Mucosa of descending colon (tissue), 3 donors: Measurements from ENCODE around the gene ANKS6. TPM values are rescaled to one million over a fixed set of nuclear protein-coding genes. Genes with fewer than 3 reads are reported as not detected.

ENCODE experiments used
- ATAC-seq: fragments of 200-7000 bp; cut with Tn5 transposase; one replicate; pipeline ENCODE4 v1.9.1; 2020; ENCODE audit warnings: mild to moderate bottlenecking, moderate library complexity
- DNase-seq, 3 donors: peaks; one replicate each; pipeline ENCODE4 v3.0.0-alpha.2; 2020
- H3K36me3 ChIP-seq: fragments of 200-600 bp; one replicate; pipeline ENCODE4 v1.8.0; 2021; ENCODE audit warnings: low read depth, mild to moderate bottlenecking
- H3K4me1 ChIP-seq: fragments of 200-600 bp; one replicate; pipeline ENCODE4 v1.8.0; 2021; ENCODE audit warnings: low read depth, mild to moderate bottlenecking
- H3K4me3 ChIP-seq: fragments of 200-600 bp; one replicate; pipeline ENCODE4 v1.8.0; 2021; ENCODE audit warnings: mild to moderate bottlenecking
- H3K9me3 ChIP-seq: fragments of 200-600 bp; one replicate; pipeline ENCODE4 v1.8.0; 2021; ENCODE audit warnings: mild to moderate bottlenecking
- CTCF ChIP-seq: fragments of 200-600 bp; IDR thresholded peaks from one replicate; pipeline ENCODE4 v1.8.0; 2022; ENCODE audit warnings: antibody characterized with exemption, mild to moderate bottlenecking
- intact Hi-C, 2 donors: fragments of 100-400 bp; cut with DNase I in 1 of 2; cut with micrococcal nuclease in 1 of 2; formaldehyde crosslinking; loops; one replicate each; pipeline versions ENCODE4 v1.11.0 to v1.11.1; 2022; cut with DNase I, micrococcal nuclease
- total RNA-seq, 3 donors: library from RNA; stranded (reverse); fragmentation: NEBNext Ultra II Directional in 2 of 3; extraction: Animal tissue kit (Norgen Biotek cat#: 25700) in 2 of 3; gene quantifications; one replicate each; pipeline versions ENCODE4 v1.2.1 to v1.2.4, GENCODE V29; 2021 to 2023
- donor health status: DM: no; HTN: no; CAD: no; lungs with moderate emphysema.
- donor health status: DM: no; HTN: no; CAD: no.
- donor health status: DM: no; HTN: yes; CAD: no.

ANKS6 gene
- total RNA-seq, 3 donors from 2014 or later: 16.6 to 23.4 (median 22.4) TPM

GRCh38 chr9:98783518-98784226 lies 12.7 kb downstream of the ANKS6 start:
- Histone ChIP-seq H3K4me3 (no peak overlapping the region), H3K9me3 (no peaks in the 10 kb centered on the region), H3K36me3 (no peaks in the 10 kb centered on the region), H3K4me1 (no peaks in the 10 kb centered on the region)
- TF ChIP-seq CTCF: no peak
- intact Hi-C loops: no loop called here
- DNase-seq: no peak
- no peak for ATAC-seq

DNA sequence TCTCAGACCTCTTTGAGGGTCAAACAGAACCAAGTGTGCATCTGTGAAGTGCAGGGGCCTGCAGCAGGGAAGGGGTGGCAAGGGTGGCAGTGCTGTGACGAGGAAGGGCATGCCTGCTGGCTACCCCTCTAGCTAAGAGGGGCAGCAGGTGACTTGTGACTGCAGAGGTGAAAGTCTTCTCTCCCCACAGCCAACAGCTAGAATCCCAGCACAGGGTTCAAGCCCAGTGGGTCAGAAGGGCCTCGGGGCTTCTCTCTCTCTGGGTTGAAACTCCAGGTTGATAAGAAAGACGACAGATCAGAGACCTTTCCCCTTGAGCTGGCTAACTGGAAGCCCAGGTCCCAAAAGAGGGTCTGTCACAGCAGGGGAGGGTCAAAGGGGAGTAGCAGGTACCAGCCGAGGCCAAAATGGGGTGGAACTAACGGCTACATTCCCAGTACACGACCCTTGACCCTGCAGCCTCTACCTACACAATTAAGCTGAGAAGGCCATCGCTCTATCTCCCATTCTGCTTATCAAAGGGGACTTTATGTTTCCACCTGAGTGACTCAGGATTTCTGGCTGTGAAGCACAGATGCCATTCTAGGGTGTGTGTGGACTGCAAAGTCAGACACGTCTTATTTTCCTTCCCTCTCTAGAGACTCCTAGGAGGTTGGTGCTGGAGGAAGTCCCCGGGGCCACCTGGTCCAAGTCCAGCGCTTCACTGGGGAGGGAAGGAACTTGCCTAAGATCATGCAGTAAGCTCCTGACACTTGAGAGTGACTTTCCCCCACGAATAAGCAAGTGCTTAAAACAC lies 14.6 kb downstream of the ANKS6 start:
- H3K36me3 ChIP-seq: no peaks in the 10 kb centered on the region
- no peaks in the 10 kb centered on the region for H3K4me1 ChIP-seq
- no peaks in the 10 kb centered on the region for H3K9me3 ChIP-seq
- peak; percentile 94 for ATAC-seq
- no peak overlapping the region for H3K4me3 ChIP-seq
- DNase-seq: peak in 2 of 3 donors; percentile 61 to 69
- intact Hi-C loops: no loop called here
- TF ChIP-seq CTCF: no peak

GRCh38 chr9:98780059-98780749 lies 16.2 kb downstream of the ANKS6 start:
- Histone ChIP-seq H3K9me3 (no peaks in the 10 kb centered on the region), H3K4me3 (no peak overlapping the region), H3K4me1 (no peaks in the 10 kb centered on the region), H3K36me3 (no peaks in the 10 kb centered on the region)
- no peak for DNase-seq
- no peak for TF ChIP-seq CTCF
- intact Hi-C loops: no loop called here
- no peak for ATAC-seq

DNA sequence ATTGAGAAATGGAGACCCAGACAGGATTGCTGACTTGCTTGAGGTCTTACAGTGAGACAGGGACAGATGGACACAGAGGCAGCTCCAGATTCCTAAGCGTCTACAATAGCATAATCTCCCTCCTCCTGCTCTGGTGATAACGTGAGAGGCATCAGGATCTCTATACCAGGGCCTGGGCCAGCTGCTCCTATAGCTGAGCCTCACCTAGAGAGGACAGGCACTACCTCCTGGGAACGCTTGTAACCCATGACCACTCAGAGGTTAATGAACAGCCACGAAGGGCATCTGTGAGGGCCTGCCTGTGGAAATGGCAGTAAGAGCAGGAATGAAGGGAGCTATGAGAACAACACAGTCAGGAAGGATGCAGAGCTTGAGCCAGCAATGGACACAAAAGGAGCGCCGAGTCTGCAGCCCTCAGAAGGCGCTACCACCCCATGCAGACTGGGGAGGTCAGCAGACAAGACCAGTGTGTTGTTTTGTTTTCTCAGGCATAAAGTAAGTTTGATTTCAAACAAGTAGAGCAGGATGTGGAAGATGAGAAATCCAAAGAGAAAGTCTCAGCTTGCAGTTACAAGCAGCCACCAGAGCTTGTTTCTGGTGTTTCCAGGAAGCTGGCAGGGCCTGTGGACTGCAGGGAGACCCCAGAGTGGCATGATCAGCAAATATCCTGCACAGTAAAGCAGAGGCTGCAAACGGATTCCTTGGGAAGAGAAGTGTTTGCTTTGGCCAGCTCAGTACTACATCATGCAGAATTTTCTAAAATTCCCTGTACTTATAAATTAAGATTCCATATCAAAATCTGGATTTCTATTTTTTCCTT lies 17.4 kb downstream of the ANKS6 start:
- H3K4me1 ChIP-seq: no peaks in the 10 kb centered on the region

More for the DNA sequence above, 17.4 kb downstream of the ANKS6 start:
- ATAC-seq (peak; percentile 47), DNase-seq (no peak)
- H3K36me3 ChIP-seq: no peaks in the 10 kb centered on the region
- H3K4me3 ChIP-seq: no peak overlapping the region
- intact Hi-C loops: no loop called here
- no peak for TF ChIP-seq CTCF
- no peaks in the 10 kb centered on the region for H3K9me3 ChIP-seq
